Lung microvascular endothelial cell (primary cell): ENCODE results near the gene ZP3. TPM values are rescaled to one million over a fixed set of nuclear protein-coding genes. Genes with fewer than 3 reads are reported as not detected.
A peak's percentile ranks its signal among the peaks of the same experiment; 100 is the strongest.
"Not testable (repeated sequence)": the region's sequence is repeated elsewhere in the genome, so short reads cannot be mapped to it uniquely, and the experiment has no call there.

Experiments
- DNase-seq, 2 donors: peaks; one replicate each; pipeline versions ENCODE4 v3.0.0 to v3.0.0-alpha.2; 2010; ENCODE audit warnings: low read depth in 2 of 2
- total RNA-seq: library from RNA; depleted of rRNA; stranded (reverse); fragments of >200 nt; gene quantifications from 2 replicates; pipeline ENCODE4 v1.2.1, GENCODE V29; 2014

Gene ZP3
- total RNA-seq, 1 donor from 2014 or later = 1.8 TPM

DNA sequence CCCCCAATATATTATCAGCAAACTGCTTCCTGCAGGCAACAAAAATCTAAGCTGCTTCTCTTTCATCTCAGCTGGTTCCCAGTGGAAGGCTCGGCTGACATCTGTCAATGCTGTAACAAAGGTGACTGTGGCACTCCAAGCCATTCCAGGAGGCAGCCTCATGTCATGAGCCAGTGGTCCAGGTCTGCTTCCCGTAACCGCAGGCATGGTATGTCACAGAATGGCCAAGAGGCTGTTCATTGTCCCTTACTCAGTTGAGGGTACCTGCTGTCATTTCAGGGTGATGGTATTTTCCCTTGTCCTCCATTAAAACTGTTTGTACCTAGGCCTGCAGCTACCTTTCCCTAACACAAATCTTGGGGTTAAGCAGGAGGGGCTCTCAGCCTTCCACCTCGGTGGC, 15.7 kb downstream of the ZP3 start:
- not testable (repeated sequence) for DNase-seq

DNA sequence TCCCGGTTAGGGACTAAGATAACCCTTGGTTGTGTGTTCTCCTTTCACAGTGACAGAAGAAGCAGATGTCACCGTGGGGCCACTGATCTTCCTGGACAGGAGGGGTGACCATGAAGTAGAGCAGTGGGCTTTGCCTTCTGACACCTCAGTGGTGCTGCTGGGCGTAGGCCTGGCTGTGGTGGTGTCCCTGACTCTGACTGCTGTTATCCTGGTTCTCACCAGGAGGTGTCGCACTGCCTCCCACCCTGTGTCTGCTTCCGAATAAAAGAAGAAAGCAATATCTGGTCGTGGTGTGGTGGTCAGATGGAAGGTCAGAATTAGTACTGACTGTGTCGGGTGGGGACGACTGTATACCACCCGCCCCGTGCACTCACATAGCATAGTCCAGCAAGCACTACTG, 17.0 kb downstream of the ZP3 start:
- not testable (repeated sequence) for DNase-seq

DNA sequence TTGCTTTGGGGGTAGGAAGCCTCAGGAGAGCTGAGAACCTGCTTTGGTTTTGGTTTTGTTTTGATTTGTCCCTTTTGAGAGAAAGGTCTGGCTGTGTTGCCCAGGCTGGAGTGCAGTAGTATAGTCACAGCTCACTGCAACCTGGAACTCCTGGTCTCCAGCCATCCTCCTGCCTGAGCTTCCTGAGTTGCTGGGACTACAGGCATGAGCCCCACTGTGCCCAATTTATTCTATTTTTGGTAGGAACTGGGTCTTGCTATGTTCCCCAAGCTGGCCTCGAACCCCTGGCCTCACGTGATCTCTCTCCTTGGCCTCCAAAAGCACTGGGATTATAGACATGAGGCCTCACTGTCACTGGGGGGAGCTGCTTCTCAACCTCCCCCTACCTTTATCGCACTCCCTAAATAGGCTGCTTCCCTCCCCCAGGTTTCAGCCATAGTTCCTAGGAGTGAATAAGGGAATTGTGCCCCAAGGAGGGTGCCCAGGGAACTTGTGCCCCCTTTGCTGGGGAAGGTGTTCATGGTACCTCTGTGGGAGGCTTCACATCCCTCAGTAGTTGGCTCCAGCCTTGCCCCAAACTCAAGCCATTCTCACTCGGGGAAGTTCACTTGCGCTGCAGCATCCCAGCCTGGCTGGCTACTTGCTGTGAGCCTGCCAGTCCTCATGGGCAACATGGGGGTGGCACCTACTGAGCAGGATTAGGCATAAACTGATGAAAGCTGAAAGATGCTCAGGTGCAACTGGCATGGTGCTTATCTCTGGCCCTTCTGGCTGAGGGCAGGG, 18.1 kb downstream of the ZP3 start:
- not testable (repeated sequence) for DNase-seq

DNA sequence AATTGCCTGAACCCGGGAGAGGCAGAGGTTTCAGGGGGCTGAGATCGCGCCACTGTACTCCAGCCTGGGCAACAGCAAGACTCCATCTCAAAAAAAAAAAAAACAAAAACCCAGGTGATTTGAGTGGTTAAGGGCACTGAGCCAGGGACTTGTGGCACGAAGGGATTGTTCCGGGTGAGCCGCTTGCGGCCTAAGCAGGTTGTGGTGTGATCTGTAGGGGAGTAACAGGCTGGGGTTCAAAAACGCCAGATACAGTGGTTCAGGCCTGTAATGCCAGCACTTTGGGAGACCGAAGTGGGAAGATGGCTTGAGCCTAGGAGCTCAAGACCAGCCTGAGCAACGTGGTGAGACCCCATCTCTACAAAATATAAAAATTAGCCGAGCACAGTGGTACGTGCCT, 19.1 kb downstream of the ZP3 start:
- DNase-seq = not testable (repeated sequence)

DNA sequence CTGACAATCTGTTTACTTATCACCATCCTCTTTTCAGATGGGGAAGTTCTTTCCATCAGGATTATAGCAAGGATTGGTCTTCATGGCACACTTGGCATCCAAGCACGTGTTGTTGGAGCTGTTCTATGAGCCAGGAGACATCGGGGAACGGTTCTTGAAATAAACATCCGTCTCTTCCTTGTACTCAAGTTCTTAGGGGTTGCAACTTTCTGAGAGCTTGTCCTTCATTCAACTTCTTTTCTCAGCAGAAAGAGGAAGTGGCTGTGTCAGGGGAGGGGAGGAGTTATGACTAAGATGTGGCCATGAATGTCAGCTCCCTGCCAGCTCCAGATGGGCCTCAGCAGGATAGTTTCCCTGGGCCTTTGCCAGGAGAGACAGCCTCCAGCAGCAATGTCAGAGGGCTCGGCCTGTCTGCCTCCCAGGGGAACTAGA, 20.8 kb downstream of the ZP3 start:
- DNase-seq = peak in 1 of 2 donors; percentile 63

DNA sequence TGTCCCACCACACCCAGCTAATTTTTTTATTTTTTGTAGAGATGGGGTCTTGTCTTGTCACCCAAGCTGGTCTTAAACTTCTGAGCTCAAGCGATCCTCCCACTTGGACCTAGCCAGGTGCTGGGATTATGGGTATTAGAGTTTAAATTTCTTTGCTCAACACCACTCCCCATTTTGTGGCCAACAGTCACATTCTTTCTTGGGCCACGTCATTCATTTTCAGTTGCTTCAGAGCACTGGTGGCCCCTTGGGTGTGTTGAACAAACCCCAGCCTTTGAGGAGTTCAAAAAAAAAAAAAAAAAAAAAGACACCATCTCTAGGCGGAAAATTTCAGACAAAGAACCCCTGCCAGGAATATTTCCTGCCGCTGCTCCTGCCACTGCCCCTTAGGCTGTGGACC, 32.3 kb downstream of the ZP3 start:
- not testable (repeated sequence) for DNase-seq

DNA sequence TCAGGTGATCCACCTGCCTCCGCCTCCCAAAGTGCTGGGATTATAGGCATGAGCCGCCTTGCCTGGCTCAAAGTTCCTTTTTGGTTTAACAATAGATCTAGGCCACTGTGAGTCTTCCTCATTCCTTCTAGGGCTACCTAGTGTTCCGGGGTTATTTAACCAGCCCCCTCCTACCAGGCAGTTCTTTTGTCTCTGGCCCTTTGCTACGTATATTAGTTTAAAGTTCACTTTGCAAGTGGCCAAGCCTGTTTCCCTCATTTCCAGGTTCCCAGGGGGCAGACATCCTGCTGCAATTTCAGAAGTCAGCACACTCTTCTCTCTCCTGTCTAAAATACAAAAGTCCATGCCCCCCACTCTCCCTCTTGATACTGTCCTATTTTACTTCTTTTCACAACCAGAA, 33.8 kb downstream of the ZP3 start:
- DNase-seq = not testable (repeated sequence)

DNA sequence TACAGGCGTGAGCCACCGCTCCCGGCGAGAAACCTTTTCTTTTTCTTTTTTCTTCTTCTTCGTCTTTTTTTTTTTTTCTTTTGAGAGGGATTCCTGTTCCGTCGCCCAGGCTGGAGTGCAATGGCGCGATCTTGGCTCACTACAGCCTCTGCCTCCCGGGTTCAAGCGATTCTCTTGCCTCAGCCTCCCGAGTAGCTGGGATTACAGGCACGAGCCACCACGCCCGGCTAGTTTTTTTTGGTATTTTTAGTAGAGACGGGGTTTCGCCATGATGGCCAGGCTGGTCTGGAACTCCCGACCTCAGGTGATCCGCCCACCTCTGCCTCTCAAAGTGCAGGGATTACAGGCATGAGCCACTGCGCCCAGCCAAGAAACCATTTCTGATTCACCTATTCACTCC, 36.0 kb downstream of the ZP3 start:
- DNase-seq = not testable (repeated sequence)

DNA sequence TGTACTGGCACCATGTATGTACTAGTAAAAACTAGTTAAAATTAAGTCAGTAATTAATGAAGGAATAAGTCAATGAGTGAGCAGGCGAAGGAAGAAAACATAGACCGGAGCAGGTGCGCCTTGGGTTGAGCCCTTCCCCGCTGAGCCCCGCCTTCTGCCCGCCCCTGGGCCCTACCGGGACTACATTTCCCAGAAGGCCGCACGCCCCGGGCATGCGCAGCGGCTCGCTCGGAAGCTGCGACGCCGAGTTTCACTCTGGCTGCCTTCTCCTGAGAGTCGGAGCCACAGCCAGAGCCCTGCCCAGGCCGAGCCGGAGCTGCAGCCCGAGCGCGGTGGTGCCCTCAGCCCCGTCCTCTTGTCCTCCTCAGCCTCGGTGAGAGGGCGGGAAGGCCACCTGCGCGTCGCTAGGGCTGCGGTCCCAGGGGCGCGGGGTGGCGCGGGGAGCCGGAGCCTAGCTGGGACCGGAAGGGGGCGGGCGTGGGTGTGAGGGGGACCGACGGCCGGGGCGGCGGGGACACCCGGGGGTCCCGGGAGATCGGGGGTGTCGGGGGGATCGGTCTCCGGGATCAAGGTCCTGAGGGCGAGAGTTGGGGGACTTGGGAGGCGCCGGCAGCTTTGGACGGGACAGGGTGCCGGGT, 36.8 kb downstream of the ZP3 start, which contains the start of gene DTX2:
TSS of gene DTX2 (plus strand) at position 246 of the 638 bp plus-strand sequence. CDS start 18,801 bp downstream, outside the sequence.
- not testable (repeated sequence) for DNase-seq

DNA sequence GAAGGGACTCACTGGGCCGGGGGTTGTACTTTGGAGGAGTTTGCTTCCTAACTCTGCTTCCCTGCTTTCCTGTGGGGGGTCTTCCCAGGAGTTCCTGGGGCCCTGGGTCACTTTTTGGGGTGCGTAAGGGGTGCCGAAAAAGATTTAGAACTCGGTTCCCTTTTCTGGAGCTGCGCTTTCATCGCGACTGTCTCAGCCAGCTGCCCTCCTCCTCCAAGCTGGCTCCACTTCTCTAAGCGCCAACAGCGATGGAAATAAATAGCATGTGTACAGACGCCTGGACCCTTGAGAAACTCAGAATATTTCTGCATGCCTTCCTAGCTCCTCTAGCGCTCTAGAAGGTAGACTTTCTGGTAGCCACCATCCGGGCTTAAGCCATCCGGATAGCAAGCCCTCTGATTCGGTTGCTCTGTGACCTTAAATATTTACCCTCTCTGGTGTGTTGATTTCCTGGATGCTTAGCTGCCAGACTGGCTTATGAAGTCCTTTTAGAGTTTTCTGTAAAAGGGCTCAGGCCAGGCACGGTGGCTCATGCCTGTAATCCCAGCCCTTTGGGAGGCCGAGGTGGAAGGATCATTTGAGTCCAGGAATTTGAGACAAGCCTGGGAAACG, 37.6 kb downstream of the ZP3 start:
- not testable (repeated sequence) for DNase-seq

DNA sequence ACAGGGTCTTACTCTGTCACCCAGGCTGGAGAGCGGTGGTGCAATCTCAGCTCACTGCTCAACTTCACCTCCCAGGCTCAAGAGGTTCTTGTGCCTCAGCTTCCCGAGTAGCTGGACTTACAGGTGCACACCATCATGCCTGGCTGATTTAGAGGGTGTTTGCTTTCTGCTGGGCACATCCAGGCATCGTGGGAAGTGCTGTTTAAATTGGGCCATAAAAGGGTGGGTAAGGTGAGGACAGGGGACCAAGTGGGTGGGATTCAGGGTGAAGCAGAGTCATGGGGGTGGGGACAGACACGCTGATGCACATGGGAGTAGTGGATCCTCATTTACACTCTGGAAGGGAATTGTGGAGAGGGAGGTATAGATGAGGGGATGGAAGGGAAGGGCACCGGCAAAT, 40.2 kb downstream of the ZP3 start:
- DNase-seq = not testable (repeated sequence)

DNA sequence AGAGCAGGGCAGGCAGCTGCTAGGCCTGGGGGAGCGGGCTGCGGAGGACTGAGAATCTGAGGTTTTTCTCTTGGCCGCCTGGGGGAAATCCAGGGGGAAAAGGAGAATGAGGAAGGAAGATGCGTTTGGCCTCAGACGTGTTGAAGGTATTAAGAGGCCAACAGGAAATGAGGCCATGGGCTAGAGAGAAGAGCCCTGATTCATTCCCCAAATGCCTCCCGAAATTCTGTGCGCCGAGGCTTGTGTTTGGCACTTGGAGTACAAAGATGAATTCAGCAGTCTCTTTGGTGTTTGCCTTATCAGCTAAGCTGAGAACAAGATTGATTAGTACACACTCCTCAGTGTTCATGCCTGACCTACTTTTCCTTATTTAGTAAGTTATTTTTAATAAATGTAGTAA, 41.2 kb downstream of the ZP3 start:
- not testable (repeated sequence) for DNase-seq

DNA sequence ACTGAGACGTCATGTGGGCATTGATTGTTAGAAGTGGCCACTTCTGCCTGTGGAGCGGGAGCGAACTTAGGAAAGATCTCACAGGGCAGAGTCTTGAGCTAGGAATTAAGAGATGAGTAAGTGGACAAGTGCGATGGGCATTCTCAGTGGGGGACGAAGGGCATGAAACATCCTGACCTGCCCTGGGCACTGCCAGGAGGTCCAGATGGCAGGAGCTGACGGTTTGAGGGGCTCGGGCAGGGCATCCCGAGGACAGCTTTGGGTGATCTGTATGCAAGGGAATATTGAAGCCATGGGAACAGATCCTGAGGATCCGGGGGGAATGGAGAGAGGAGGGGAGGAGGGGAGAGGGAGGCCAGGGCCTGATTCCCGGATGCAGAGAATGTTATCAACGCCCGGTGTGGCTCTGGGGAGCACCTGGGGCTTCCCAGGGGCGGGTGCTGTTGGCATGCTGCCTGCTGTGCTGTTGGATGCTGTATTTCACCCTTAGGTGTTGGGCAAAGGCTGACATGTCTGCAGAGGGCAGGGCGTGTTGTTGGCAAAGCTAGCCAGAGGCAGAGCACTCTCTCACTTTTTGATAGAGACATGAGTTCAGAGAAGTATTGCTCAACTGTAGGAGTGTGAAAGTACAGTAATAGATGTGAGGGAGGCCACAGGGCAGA, 43.1 kb downstream of the ZP3 start:
- DNase-seq = not testable (repeated sequence)

DNA sequence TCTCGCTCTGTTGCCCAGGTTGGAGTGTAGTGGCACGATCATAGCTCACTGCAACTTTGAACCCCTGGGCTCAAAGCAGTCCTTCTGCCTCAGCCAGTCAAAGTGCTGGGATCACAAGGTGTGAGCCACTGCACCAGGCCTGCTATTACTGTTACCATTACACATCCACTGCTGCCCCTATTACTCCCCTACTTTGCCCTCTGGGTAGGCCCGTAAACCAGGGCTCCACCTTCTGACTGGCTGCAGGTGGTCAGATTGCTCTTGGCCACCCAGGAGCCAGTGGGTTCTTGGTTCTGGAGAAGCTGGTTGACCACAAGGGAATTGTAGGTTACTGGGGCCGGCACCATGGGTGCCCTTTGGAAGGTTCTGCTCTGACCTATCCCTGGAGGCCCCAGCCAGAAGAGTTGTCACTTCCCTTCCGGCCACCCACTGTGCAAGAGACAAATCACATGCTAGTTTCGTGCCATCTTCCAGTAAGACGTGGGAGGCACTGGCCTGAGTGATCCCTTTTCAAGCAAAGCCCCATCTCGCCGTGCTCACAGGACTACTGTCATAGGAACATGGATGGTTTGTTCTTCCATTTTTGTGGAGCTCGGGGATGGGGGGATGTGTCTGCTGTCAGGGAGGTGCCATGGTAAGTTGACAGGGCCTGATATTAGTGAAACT, 46.9 kb downstream of the ZP3 start:
- not testable (repeated sequence) for DNase-seq

DNA sequence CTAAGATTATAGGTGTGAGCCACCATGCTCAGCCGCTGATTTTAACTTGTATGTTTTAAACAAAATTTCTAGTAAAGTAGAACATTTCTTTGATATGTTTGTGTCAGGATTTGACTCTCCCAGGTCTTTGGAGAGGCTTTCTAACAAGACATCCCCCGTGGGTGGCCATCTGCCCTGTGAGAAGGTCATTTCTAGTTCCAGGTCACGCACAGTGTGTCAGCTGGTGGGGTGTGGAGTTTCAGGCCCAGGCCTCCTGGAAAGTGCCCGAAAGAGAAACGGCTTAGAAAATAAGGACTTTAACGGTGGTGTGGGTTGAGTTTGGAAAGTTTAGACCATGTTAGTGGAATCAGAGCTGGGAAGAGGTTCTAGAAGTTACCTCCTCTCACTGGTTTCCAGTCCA, 48.3 kb downstream of the ZP3 start:
- not testable (repeated sequence) for DNase-seq

DNA sequence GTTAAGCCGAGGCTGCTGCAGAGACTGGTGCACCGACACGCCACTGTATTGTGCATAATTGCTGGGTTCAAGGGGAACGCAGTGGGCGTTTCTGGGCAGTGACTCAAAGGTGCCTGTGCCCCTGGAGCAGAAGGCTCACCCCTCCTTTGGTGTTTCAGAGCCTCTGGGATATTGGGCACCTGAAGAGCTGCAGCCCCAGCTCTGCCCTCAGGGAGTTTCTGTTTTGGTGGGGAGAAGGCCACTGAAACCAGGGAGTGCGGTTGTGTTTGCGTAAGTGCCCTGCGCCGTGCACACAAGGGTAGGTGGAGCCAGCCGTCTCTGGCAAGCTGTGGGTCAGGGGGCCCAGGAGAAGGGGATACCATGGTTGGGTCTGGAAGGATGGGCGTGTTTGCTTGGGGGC, 51.5 kb downstream of the ZP3 start:
- not testable (repeated sequence) for DNase-seq

DNA sequence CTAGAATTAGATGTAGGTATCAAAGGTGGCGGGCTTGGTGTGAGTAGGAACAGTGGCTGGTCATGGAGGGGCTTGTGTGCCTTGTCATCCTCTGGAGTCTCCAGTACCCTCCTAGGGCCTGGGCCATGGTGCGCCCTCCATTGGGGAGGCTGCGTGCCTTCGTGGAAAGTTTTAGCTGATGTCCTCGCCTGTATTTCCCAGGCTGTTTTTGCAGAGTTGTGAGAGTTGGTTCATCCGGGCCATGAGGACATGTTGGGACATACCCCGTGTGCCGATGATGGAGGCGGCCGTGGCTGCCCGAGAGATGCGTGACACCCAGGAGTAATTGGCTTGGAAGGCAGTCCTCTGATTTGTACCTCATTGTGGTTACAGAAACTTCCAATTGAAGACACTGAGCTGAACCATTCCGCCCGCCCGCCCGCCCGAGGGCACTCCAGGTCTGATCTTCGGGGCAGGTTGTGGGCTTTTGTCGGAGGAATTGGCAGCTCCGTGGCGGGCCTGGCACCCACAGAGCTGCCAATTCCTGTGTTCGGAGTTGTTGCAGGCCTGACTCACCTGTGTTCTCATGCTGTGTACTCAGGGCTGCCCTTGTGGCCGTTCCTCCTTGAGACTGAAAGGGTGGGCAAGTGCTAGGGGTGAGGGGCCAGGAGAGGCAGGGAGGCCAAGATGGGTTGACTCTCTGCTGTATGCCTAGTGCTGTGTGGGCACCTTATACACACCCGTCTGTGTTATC, 52.2 kb downstream of the ZP3 start:
- not testable (repeated sequence) for DNase-seq

DNA sequence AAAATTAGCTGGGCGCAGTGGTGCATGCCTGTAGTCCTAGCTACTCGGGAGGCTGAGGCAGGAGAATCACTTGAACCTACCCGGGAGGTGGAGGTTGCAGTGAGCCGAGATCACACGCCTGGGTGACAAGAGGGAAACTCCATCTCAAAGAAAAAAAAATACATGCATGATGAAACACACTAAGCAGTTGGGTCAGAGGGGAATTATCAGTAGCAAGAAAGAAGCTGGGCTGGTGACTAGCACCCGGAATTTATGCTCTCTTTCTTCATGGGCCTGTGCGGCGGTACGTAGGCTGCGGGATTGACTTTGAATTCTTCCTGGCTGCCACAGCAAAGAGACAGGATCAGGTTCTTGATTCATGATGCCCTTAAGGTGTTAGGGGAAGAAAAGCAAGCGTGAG, 54.9 kb downstream of the ZP3 start:
- DNase-seq = not testable (repeated sequence)

DNA sequence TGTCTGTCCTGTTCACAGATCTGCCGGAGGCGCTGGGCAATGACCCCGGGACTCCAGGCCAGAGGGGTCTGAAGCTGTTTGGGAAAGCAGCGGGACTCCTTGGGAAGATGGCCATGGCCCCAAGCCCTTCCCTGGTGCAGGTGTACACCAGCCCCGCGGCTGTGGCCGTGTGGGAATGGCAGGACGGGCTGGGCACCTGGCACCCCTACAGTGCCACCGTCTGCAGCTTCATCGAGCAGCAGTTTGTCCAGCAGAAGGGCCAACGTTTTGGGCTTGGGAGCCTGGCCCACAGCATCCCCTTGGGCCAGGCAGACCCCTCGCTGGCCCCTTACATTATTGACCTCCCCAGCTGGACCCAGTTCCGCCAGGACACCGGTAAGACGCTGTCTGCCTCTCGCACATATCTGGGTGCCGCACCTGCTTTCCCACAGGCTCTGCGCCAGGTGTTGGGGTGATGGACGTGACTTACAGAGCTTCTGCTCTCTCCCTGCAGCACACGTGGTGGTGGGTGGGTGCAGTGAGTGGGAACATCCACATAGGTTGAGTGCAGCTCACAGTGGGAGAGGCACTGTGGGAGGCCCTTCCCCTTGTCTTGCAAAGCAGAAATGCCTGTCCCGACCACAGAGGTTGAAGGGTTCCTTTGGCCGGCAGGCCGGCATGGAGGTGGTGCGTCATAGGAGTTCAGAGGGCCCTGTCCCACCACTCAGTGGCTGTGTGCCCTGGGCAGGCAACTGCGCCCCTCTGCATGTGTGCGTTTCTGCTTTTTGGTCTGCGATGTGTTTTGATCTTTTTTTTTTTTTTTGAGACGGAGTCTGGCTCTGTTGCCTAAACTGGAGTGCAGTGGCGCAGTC, 55.9 kb downstream of the ZP3 start:
- DNase-seq = not testable (repeated sequence)

DNA sequence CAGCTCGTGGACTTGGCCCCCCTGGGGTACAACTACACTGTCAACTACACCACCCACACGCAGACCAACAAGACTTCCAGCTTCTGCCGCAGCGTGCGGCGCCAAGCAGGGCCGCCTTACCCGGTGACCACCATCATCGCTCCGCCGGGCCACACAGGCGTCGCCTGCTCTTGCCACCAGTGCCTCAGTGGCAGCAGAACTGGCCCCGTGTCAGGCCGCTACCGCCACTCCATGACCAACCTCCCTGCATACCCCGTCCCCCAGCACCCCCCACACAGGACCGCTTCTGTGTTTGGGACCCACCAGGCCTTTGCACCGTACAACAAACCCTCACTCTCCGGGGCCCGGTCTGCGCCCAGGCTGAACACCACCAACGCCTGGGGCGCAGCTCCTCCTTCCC, 57.9 kb downstream of the ZP3 start:
- not testable (repeated sequence) for DNase-seq
